ENCODE measurements around the gene PHKA1.

Gene PHKA1

DNA sequence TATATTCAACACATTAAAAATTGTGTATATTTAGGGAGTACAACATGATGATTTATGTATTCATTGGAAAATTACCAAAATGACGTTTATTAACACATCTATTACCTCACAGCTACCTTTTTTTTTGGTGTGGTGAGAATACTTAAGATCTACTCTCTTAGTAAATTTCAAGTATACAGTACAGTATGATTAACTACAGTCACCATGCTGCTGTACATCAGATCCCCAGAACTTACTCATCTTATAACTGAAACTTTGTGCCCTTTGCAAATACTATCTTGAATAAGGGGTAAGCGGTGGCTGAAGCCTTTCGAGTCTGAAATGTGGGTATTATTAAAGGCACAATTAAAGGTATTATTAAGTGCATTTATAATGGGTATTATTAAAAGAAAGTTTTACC lies 976 bp downstream of the PHKA1 start:
- H3K4me3 ChIP-seq (ENCODE audit: low read length) = peak overlapping the region; percentile 58
- no peak for TF ChIP-seq CTCF (conservative IDR thresholded peaks at IDR 0.05; ENCODE audit: low read depth, low read length)
- DNase-seq (ENCODE audit: low read depth) = no peak

- no peak for TF ChIP-seq CTCF (conservative IDR thresholded peaks at IDR 0.05; ENCODE audit: low read depth, low read length)
- no peak overlapping the region for H3K4me3 ChIP-seq (ENCODE audit: low read length)
- no peak for DNase-seq (ENCODE audit: low read depth)
Measured at GRCh38 chrX:72712094-72712755, 1.9 kb downstream of the PHKA1 start.

- no peak for TF ChIP-seq CTCF (conservative IDR thresholded peaks at IDR 0.05; ENCODE audit: low read depth, low read length)
- DNase-seq (ENCODE audit: low read depth) = no peak
- H3K4me3 ChIP-seq (ENCODE audit: low read length) = no peak overlapping the region
Measured at GRCh38 chrX:72705814-72706213, 8.3 kb downstream of the PHKA1 start.

DNA sequence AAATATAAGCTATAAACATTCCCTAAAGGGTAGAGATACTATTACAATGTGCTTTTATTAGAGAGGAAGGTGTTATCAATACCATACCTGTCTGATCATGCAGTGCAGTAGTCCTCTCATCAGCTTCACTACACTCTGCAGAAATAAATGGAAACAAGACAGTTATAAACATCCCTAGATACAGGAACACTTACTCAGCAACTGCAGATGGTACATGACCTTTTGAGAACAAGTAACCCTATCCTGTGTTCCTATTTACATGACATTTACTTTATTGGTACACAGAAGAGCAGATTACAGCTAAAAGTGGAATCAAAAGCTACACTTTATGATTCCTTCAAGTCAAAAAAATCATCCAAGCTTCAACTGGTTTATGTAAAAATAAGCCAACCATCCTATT lies 9.0 kb downstream of the PHKA1 start:
- TF ChIP-seq CTCF (conservative IDR thresholded peaks at IDR 0.05; ENCODE audit: low read depth, low read length) = no peak
- DNase-seq (ENCODE audit: low read depth) = no peak
- no peak overlapping the region for H3K4me3 ChIP-seq (ENCODE audit: low read length)

DNA sequence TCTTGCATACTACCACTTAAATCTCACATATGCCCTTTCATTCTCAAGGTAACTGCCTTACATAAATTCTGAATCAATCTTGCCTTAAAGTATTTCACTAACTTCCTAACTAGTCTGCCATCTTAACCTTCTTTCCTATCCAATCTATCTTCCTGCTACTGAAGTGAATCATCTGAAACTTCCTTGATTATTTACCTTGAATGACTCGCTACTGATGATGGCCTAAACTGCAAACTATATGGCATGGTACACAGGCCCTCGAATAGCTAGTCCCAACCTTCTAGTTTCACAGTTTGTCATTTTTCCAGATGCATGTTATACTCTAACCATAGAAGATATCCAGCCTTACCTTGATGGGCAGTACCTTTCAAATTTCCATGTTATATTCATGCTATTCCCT lies 19.9 kb downstream of the PHKA1 start:
- no peak for DNase-seq (ENCODE audit: low read depth)
- H3K4me3 ChIP-seq (ENCODE audit: low read length) = no peak overlapping the region
- no peak for TF ChIP-seq CTCF (conservative IDR thresholded peaks at IDR 0.05; ENCODE audit: low read depth, low read length)

DNA sequence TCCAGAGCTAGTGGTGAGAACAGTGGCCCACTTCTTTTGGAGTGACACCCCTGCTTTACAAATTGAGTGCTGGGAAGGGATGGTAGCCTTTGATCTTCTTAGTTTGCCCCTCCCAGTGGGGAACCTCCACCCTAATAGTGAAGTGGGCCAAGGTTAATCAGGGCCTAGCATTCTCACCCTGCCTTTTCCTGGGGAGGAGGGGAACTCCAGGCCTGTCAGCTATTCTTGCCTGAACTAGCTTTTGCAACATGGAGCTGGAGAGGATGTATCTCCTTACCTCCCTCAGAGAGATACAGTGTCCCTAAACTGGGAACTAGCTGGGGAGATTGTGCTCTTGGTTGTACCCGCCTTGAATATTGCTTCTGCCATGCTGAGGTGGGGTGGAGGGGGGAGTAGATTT lies 20.6 kb downstream of the PHKA1 start:
- TF ChIP-seq CTCF (conservative IDR thresholded peaks at IDR 0.05; ENCODE audit: low read depth, low read length) = no peak
- no peak for DNase-seq (ENCODE audit: low read depth)
- no peak overlapping the region for H3K4me3 ChIP-seq (ENCODE audit: low read length)

DNA sequence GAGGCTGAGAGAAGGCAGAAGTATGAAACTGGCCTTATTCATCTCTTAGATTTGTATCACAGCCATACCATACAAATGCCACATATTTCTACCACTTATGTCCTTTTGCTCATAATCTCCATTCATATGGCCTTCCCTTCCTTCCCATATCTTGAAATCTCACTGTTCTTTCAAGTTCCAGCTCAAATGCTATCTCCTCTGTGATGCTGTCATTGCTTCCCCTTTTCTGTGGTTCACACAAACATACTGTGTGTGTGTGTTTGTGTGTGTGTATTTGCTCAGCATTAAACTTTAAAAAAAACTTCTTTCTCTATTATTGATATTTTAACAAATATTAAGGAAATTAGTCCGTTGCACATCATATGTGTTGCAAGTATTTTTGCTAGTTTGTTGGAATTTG lies 26.7 kb downstream of the PHKA1 start:
- no peak for TF ChIP-seq CTCF (conservative IDR thresholded peaks at IDR 0.05; ENCODE audit: low read depth, low read length)
- H3K4me3 ChIP-seq (ENCODE audit: low read length) = no peak overlapping the region
- DNase-seq (ENCODE audit: low read depth) = no peak

All from retinal pigment epithelial cell (primary cell).